ENCODE measurements around the gene ATL1. TPM values are rescaled to one million over a fixed set of nuclear protein-coding genes. Genes with fewer than 3 reads are reported as not detected.

ATL1 gene
- total RNA-seq, 2 donors from 2014 or later, result 0.88 to 1.7 TPM

GRCh38 chr14:50533241-50533705, 26.7 kb upstream of the ATL1 start:
- WGBS, 2 experiments (ENCODE audit: insufficient coverage in 1 of 2, insufficient read length in 1 of 2), result 67 to 68% methylated on average over 3 to 5 of the region's 5 CpGs
- no peak overlapping the region for H3K27ac Mint-ChIP-seq

GRCh38 chr14:50533806-50534205, 26.1 kb upstream of the ATL1 start:
- Mint-ChIP-seq H3K9me3 (peaks cover 22% of the 10 kb centered on the region), H3K4me1 (peaks cover 27% of the 10 kb centered on the region), H3K36me3 (ENCODE audit: low read depth) (peaks cover 9% of the 10 kb centered on the region), H3K27me3 (ENCODE audit: insufficient read depth) (peaks cover 9% of the 10 kb centered on the region), H3K27ac (no peak overlapping the region), H3K4me3 (no peak overlapping the region)
- no peak for TF ChIP-seq CTCF (conservative IDR thresholded peaks at IDR 0.05)
- Histone ChIP-seq H3K9ac (ENCODE audit: extremely low read depth, low read length, poor library complexity, severe bottlenecking) (no peak overlapping the region), H3K27ac (ENCODE audit: low read depth, low read length) (no peak overlapping the region), H3K27me3 (ENCODE audit: control insufficient read depth, insufficient read depth, low read length, poor library complexity, severe bottlenecking) (no peaks in the 10 kb centered on the region), H3K9me3 (ENCODE audit: control insufficient read depth, low read length) (peaks cover 11% of the 10 kb centered on the region), H3K36me3 (ENCODE audit: control insufficient read depth, insufficient read depth, low read length) (no peaks in the 10 kb centered on the region), H3K4me1 (ENCODE audit: control insufficient read depth, insufficient read depth, low read length) (no peaks in the 10 kb centered on the region), H3K4me3 (ENCODE audit: low read length) (no peak overlapping the region)
- 56 to 71% methylated on average over 1 to 3 of the region's 3 CpGs for WGBS, 2 experiments (ENCODE audit: insufficient coverage in 1 of 2, insufficient read length in 1 of 2)
- DNase-seq, result no peak

More at GRCh38 chr14:50533241-50533705, 26.7 kb upstream of the ATL1 start:
- Histone ChIP-seq H3K9ac (ENCODE audit: extremely low read depth, low read length, poor library complexity, severe bottlenecking) (no peak overlapping the region), H3K27ac (ENCODE audit: low read depth, low read length) (no peak overlapping the region), H3K27me3 (ENCODE audit: control insufficient read depth, insufficient read depth, low read length, poor library complexity, severe bottlenecking) (no peaks in the 10 kb centered on the region), H3K9me3 (ENCODE audit: control insufficient read depth, low read length) (peaks cover 11% of the 10 kb centered on the region), H3K36me3 (ENCODE audit: control insufficient read depth, insufficient read depth, low read length) (no peaks in the 10 kb centered on the region), H3K4me3 (ENCODE audit: low read length) (peak overlapping the region; percentile 93), H3K4me1 (ENCODE audit: control insufficient read depth, insufficient read depth, low read length) (no peaks in the 10 kb centered on the region)
- Mint-ChIP-seq H3K36me3 (ENCODE audit: low read depth) (peaks cover 9% of the 10 kb centered on the region), H3K27me3 (ENCODE audit: insufficient read depth) (peaks cover 9% of the 10 kb centered on the region), H3K9me3 (peaks cover 20% of the 10 kb centered on the region), H3K4me3 (peak overlapping the region; percentile 90), H3K4me1 (peaks cover 27% of the 10 kb centered on the region)
- no peak for DNase-seq
- TF ChIP-seq CTCF (conservative IDR thresholded peaks at IDR 0.05), result no peak

- H3K36me3 Mint-ChIP-seq (ENCODE audit: low read depth), result peaks cover 6% of the 10 kb centered on the region
- peaks cover 9% of the 10 kb centered on the region for H3K27me3 Mint-ChIP-seq (ENCODE audit: insufficient read depth)
- TF ChIP-seq CTCF (conservative IDR thresholded peaks at IDR 0.05), result no peak
- H3K4me3 ChIP-seq (ENCODE audit: low read length), result no peak overlapping the region
- H3K4me1 Mint-ChIP-seq, result peaks cover 25% of the 10 kb centered on the region
- H3K4me3 Mint-ChIP-seq, result no peak overlapping the region
- peaks cover 22% of the 10 kb centered on the region for H3K9me3 Mint-ChIP-seq
- H3K9me3 ChIP-seq (ENCODE audit: control insufficient read depth, low read length), result peaks cover 11% of the 10 kb centered on the region
- no peaks in the 10 kb centered on the region for H3K36me3 ChIP-seq (ENCODE audit: control insufficient read depth, insufficient read depth, low read length)
- H3K9ac ChIP-seq (ENCODE audit: extremely low read depth, low read length, poor library complexity, severe bottlenecking), result no peak overlapping the region
- H3K4me1 ChIP-seq (ENCODE audit: control insufficient read depth, insufficient read depth, low read length), result no peaks in the 10 kb centered on the region
- no peaks in the 10 kb centered on the region for H3K27me3 ChIP-seq (ENCODE audit: control insufficient read depth, insufficient read depth, low read length, poor library complexity, severe bottlenecking)
- H3K27ac ChIP-seq (ENCODE audit: low read depth, low read length), result no peak overlapping the region
- H3K27ac Mint-ChIP-seq, result no peak overlapping the region
- WGBS, 2 experiments (ENCODE audit: insufficient coverage in 1 of 2, insufficient read length in 1 of 2), result 98 to 100% methylated on average over 1 to 3 of the region's 3 CpGs
- DNase-seq, result no peak
These were observed 25.5 kb upstream of the ATL1 start for GRCh38 chr14:50534416-50534815.
